ENCODE measurements around the gene LRRC27.
"Not testable (repeated sequence)": the region's sequence is repeated elsewhere in the genome, so short reads cannot be mapped to it uniquely, and the experiment has no call there.

Gene LRRC27

GRCh38 chr10:132331601-132332432, at the start of gene LRRC27:
Gene LRRC27, plus strand, starts transcription at chr10:132332193. Its CDS starts 1,332 bp downstream, at chr10:132333525.
- peak; percentile 100 for DNase-seq

GRCh38 chr10:132282667-132283603, 49.1 kb upstream of the LRRC27 start:
- DNase-seq, result no peak

- no peak for DNase-seq
Observed at GRCh38 chr10:132283604-132284382, 48.2 kb upstream of the LRRC27 start.

- no peak for DNase-seq
Observed at GRCh38 chr10:132289439-132289838, 42.6 kb upstream of the LRRC27 start.

GRCh38 chr10:132290631-132291030, 41.4 kb upstream of the LRRC27 start:
- no peak for DNase-seq

- DNase-seq, result no peak
Observed at GRCh38 chr10:132291826-132292225, 40.2 kb upstream of the LRRC27 start.

GRCh38 chr10:132292287-132293200, 39.4 kb upstream of the LRRC27 start:
- no peak for DNase-seq

- peak; percentile 2 for DNase-seq
Observed at GRCh38 chr10:132293201-132293812, 38.7 kb upstream of the LRRC27 start.

GRCh38 chr10:132293813-132294520, 38.0 kb upstream of the LRRC27 start:
- peak; percentile 10 for DNase-seq

GRCh38 chr10:132294561-132295318, 37.3 kb upstream of the LRRC27 start:
- no peak for DNase-seq

GRCh38 chr10:132295481-132295880, 36.5 kb upstream of the LRRC27 start:
- not testable (repeated sequence) for DNase-seq

- no peak for DNase-seq
Observed at GRCh38 chr10:132296666-132297443, 35.1 kb upstream of the LRRC27 start.

- no peak for DNase-seq
Observed at GRCh38 chr10:132297526-132297925, 34.5 kb upstream of the LRRC27 start.

- DNase-seq, result no peak
Observed at GRCh38 chr10:132298038-132298881, 33.7 kb upstream of the LRRC27 start.

- peak; percentile 8 for DNase-seq
Observed at GRCh38 chr10:132299371-132300336, 32.3 kb upstream of the LRRC27 start.

GRCh38 chr10:132300582-132300981, 31.4 kb upstream of the LRRC27 start:
- DNase-seq, result no peak
